ENCODE data around the gene KRTAP10-12.

The KRTAP10-12 gene

GRCh38 chr21:44711327-44712202 is 14.6 kb downstream of the KRTAP10-12 start, which contains the start of gene TSPEAR:
Gene TSPEAR (minus strand): TSS chr21:44711572. CDS start chr21:44711514, 58 bp downstream.
- DNase-seq (ENCODE audit: low read depth, low spot score) = no peak

GRCh38 chr21:44712203-44713028 is 15.4 kb downstream of the KRTAP10-12 start:
- no peak for DNase-seq (ENCODE audit: low read depth, low spot score)

- DNase-seq (ENCODE audit: low read depth, low spot score) = no peak
Observed at GRCh38 chr21:44713130-44713529, 16.2 kb downstream of the KRTAP10-12 start.

GRCh38 chr21:44713846-44714245 is 16.9 kb downstream of the KRTAP10-12 start:
- no peak for DNase-seq (ENCODE audit: low read depth, low spot score)

- DNase-seq (ENCODE audit: low read depth, low spot score) = no peak
Observed at GRCh38 chr21:44714905-44715304, 17.9 kb downstream of the KRTAP10-12 start.

GRCh38 chr21:44716984-44717383 is 20.0 kb downstream of the KRTAP10-12 start:
- DNase-seq (ENCODE audit: low read depth, low spot score) = no peak

GRCh38 chr21:44718093-44718492 is 21.1 kb downstream of the KRTAP10-12 start:
- no peak for DNase-seq (ENCODE audit: low read depth, low spot score)

GRCh38 chr21:44718571-44718970 is 21.6 kb downstream of the KRTAP10-12 start:
- DNase-seq (ENCODE audit: low read depth, low spot score) = no peak

GRCh38 chr21:44720170-44720569 is 23.2 kb downstream of the KRTAP10-12 start:
- no peak for DNase-seq (ENCODE audit: low read depth, low spot score)

- DNase-seq (ENCODE audit: low read depth, low spot score) = no peak
Observed at GRCh38 chr21:44722731-44723130, 25.8 kb downstream of the KRTAP10-12 start.

GRCh38 chr21:44723177-44724131 is 26.5 kb downstream of the KRTAP10-12 start:
- DNase-seq (ENCODE audit: low read depth, low spot score) = no peak

- no peak for DNase-seq (ENCODE audit: low read depth, low spot score)
Observed at GRCh38 chr21:44724196-44724595, 27.2 kb downstream of the KRTAP10-12 start.

GRCh38 chr21:44724926-44725325 is 28.0 kb downstream of the KRTAP10-12 start:
- no peak for DNase-seq (ENCODE audit: low read depth, low spot score)

GRCh38 chr21:44726826-44727225 is 29.9 kb downstream of the KRTAP10-12 start:
- no peak for DNase-seq (ENCODE audit: low read depth, low spot score)

GRCh38 chr21:44727321-44727720 is 30.3 kb downstream of the KRTAP10-12 start:
- no peak for DNase-seq (ENCODE audit: low read depth, low spot score)

- DNase-seq (ENCODE audit: low read depth, low spot score) = no peak
Observed at GRCh38 chr21:44727757-44728156, 30.8 kb downstream of the KRTAP10-12 start.

GRCh38 chr21:44728716-44729115 is 31.7 kb downstream of the KRTAP10-12 start:
- no peak for DNase-seq (ENCODE audit: low read depth, low spot score)

- DNase-seq (ENCODE audit: low read depth, low spot score) = no peak
Observed at GRCh38 chr21:44729336-44730027, 32.5 kb downstream of the KRTAP10-12 start.

- no peak for DNase-seq (ENCODE audit: low read depth, low spot score)
Observed at GRCh38 chr21:44730028-44730395, 33.0 kb downstream of the KRTAP10-12 start.

GRCh38 chr21:44730951-44731579 is 34.1 kb downstream of the KRTAP10-12 start:
- DNase-seq (ENCODE audit: low read depth, low spot score) = no peak
